Hippocampal formation (tissue), 2 donors: Measurements from ENCODE around the gene PEAR1.

Source experiments
- DNase-seq, 2 donors: peaks; one replicate each; lab custom pipeline; 2025; lab: John Stamatoyannopoulos, UW

PEAR1 gene

GRCh38 chr1:156939786-156940334 lies 46.3 kb downstream of the PEAR1 start:
- no peak for DNase-seq

- DNase-seq: no peak
These were observed 48.2 kb downstream of the PEAR1 start for GRCh38 chr1:156941675-156942074.

GRCh38 chr1:156942176-156942575 lies 48.7 kb downstream of the PEAR1 start:
- no peak for DNase-seq

- DNase-seq: no peak
These were observed 49.1 kb downstream of the PEAR1 start for GRCh38 chr1:156942576-156942975.

- no peak for DNase-seq
These were observed 50.2 kb downstream of the PEAR1 start for GRCh38 chr1:156943756-156944155.

- DNase-seq: no peak
These were observed 50.8 kb downstream of the PEAR1 start for GRCh38 chr1:156944268-156944667.

- DNase-seq: no peak
These were observed 51.3 kb downstream of the PEAR1 start for GRCh38 chr1:156944848-156945247.

- no peak for DNase-seq
These were observed 52.6 kb downstream of the PEAR1 start for GRCh38 chr1:156945881-156946661.

- no peak for DNase-seq
These were observed 53.6 kb downstream of the PEAR1 start for GRCh38 chr1:156947127-156947526.

GRCh38 chr1:156947818-156948525 lies 54.5 kb downstream of the PEAR1 start:
- DNase-seq: no peak

- DNase-seq: no peak
These were observed 55.2 kb downstream of the PEAR1 start for GRCh38 chr1:156948708-156949107.

- DNase-seq: no peak
These were observed 55.6 kb downstream of the PEAR1 start for GRCh38 chr1:156949127-156949526.

- no peak for DNase-seq
These were observed 57.9 kb downstream of the PEAR1 start for GRCh38 chr1:156951371-156951770.

GRCh38 chr1:156953571-156953970 lies 60.1 kb downstream of the PEAR1 start:
- DNase-seq: no peak

- no peak for DNase-seq
These were observed 62.8 kb downstream of the PEAR1 start for GRCh38 chr1:156956333-156956732.

- DNase-seq: no peak
These were observed 64.1 kb downstream of the PEAR1 start for GRCh38 chr1:156957634-156958033.

- DNase-seq: no peak
These were observed 64.8 kb downstream of the PEAR1 start for GRCh38 chr1:156958247-156958714.

GRCh38 chr1:156959414-156959813 lies 65.9 kb downstream of the PEAR1 start:
- DNase-seq: no peak

GRCh38 chr1:156959925-156960324 lies 66.4 kb downstream of the PEAR1 start:
- no peak for DNase-seq

- DNase-seq: no peak
These were observed 68.2 kb downstream of the PEAR1 start for GRCh38 chr1:156961709-156962108.

GRCh38 chr1:156963621-156964020 lies 70.1 kb downstream of the PEAR1 start:
- DNase-seq: no peak

GRCh38 chr1:156964441-156964840 lies 70.9 kb downstream of the PEAR1 start:
- no peak for DNase-seq
